Glomerular visceral epithelial cell (primary cell): Measurements from ENCODE around the gene TGM4.
"Not testable (repeated sequence)": the region's sequence is repeated elsewhere in the genome, so short reads cannot be mapped to it uniquely, and the experiment has no call there.

ENCODE experiments used
- DNase-seq: peaks from one replicate; pipeline ENCODE4 v3.0.0-alpha.2; 2016; ENCODE audit errors: extremely low spot score

The TGM4 gene

DNA sequence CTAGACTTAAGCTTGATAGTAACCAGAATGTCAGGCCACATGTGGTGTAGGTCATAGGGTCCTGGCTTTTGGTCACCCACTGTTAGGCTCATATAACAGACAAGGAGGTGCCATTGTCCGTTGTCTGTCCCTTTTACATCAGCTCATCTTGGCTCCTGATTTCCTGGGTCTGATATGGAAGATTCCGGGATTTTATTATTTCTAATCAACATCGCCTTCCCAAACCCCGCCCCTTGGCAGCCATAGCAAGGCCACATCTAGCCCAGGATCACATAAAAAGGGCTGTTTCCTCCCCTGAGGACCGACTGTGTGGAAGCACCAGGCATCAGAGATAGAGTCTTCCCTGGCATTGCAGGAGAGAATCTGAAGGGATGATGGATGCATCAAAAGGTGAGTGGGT lies at the start of gene TGM4:
Gene TGM4, plus strand, starts transcription at position 301 of the 400 bp plus-strand sequence. Its CDS starts 71 bp downstream, at position 372.
- DNase-seq: no peak

DNA sequence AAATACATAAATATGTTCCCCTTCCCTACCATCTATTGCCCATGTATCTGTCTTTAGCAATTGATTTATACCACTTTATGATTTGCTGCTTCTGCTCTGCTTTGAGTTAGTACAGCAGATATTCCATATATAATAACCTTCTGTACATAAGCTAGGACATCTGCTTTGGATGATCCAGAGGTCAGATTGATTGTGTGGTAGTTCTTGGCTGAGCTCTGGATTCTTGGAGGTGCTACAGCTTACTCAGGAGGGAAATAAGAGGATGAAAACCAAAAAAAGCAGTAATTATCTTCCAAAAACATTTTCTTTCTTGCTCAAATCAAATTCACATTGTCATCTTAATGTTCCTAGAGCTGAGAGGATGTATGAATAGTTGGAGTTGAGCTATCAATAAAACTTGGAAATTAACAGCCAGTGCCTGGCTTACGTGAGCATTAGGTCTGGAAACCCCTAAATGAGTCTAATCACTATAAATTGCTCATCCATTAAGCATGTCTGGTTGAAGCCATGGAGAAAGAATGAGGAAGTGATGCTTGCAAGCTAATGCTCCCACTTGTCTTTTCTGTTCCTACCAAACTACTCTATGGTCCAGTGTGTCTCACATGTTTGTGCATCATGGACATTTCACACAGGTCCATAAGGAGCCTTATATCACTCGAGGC lies 49.0 kb upstream of the TGM4 start:
- DNase-seq: peak; percentile 69

DNA sequence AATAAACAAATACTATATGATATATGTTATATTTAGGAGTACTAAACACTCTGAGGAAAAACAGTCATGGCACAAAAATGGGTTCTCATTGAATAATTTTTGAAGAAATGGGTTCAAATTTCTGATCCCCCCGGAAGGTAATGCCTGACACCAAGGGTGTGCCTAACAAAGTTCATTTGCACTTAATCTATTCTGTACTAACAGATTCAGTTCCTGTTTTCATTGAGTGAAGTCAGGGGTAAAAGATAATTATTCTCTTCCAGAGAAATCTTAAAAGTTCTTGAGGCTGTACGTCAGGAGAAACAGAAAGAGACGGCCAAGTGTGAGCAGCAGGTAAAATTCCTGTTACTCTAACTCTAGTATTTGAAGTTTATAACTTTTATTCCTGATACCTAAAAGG lies 47.2 kb upstream of the TGM4 start:
- no peak for DNase-seq

DNA sequence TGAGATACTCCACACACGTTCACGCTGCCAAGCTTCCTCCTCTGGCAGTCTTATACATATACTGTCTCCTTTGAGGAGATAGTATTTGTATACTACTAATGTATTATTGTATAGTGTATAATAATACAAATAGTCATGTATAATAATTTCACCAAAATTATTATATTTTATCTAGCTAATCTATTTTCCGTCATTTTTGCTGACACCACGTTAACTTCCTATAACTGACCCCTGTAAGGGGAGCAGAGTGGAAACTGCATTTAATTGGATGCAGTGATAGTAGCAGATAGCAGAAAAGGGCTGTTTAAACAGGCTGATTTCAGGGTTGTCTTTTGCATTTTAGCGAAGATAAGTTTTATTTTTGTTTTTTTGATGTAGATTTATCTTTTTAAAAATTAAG lies 43.2 kb upstream of the TGM4 start:
- DNase-seq: no peak

DNA sequence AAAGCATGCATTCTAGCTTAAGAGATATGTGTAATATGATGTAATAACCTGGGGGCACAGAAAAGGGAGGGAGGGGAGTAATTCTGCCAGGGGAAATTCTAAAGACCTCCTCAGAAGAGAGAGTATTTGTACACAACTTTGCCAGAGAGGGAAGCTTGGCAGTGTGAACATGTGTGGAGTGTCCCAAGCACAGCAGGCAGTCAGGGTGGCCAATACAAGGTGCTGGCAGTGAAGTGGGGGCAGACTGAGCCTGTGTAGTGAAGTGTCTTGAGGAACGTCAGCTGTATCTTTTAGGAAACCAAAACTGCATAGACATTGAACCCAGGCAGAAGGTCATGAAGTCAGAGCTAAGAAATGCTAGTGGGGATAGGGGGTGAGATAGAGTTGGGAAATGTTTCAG lies 42.4 kb upstream of the TGM4 start:
- no peak for DNase-seq

DNA sequence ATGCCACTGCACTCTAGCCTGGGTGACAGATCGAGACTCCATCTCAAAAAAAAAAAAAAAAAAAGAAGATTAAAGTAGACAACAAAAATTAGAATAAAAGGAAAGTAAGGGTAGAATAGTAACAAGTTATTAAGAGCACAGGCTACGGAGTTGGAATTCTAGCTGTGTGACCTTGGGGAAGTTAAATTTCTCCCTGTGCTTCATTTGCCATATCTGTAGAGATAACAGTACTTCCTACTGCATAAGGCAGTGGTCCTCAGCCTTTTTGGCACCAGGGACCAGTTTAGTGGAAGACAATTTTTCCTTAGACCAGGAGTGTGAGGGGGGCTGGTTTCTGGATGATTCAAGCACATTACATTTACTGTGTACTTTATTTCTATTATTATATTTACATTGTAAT lies 41.4 kb upstream of the TGM4 start:
- DNase-seq: no peak

DNA sequence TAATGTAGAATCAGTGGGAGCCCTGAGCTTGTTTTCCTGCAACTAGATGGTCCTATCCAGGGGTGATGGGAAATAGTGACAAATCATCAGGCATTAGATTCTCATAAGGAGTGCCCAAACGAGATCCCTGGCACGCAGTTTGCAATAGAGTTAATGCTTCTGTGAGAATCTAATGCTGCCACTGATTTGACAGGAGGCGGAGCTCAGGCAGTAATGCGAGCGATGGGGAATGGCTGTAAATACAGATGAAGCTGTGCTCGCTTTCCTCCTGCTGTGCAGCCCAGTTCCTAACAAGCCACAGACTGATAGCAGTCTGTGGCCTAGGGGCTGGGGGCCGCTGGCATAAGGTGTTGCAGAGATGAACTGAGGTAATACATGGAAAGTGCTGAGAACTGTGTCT lies 41.0 kb upstream of the TGM4 start:
- no peak for DNase-seq

DNA sequence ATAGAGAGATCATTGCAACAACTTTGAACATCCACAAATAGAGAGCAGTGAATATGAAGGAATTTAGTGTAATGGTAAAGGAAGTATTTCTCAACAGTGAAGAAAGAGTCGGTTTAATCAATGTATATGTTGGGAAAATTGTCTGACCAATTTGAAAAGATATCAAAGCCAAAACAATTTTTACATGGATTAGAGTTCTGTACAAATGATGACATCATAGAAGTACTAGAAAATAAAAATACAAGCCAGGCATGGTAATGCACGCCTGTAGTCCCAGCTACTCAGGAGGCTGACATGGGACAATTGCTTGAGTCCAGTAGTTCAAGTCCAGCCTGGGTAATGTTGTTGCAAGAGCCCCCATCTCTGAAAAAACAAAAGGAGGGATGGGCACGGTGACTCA lies 38.7 kb upstream of the TGM4 start:
- no peak for DNase-seq

DNA sequence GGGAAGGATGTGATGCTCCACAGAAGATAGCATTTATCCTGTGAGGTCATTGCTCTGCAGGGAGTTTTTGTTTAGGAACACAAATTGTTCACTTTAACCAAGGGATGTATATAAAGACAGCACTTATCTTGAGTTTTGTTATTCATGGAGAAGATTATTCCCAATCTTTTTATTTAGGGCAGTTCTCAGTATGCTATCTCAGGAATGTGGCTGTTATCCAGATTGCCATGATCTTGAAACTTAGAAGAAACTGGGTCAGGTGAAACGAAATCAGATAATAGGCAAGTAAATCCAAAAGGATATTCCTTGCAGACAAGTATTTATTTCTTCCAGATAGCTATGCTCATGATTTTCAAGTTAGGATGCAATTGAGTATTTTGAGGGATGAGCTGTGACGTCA lies 32.0 kb upstream of the TGM4 start:
- no peak for DNase-seq

DNA sequence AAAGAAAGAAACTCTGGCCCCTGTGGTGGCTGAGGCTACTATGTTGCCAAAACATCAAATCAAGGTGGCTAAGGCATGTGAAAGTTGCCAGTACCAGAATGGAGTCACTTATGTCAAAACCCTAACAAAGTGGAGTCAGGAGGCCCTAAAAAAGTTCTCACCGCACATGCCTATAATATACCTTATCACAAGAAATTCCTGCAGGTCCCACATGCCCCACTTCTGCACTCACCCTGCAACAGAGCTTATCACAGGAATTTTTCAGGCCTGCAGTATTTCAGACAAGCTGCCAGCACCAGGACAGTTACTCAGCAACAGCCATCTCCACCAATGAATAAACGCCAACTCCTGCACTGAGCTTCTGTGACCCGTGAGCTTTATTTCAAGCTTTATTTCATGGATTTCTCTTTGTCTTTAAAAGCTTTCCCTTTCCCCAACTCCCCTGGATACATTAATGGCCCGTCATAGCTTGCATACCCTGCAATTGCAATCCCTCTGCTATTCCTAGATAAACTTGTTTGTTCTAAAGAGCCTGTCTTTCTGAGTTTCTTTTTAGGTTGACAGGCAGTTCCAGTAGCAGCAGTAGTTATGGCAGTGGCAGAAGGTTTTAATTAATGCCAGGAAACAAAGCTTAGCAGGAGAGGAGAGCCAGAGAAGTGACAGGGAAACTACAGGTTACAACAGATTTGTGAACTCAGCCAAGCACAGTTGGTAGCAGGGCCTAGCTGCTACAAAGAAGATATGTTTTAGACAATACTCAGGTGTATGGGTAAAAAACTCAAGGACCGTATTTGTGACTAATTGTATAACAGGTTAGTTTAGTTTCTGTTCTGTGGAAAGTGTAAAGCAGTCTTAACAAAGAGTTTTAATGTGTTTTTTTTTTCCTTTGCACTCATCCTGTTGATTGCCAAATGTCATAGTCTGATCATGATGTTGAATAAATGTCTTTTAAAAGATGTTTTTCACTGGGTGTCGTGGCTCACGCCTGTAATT lies 28.6 kb upstream of the TGM4 start:
- DNase-seq: no peak

DNA sequence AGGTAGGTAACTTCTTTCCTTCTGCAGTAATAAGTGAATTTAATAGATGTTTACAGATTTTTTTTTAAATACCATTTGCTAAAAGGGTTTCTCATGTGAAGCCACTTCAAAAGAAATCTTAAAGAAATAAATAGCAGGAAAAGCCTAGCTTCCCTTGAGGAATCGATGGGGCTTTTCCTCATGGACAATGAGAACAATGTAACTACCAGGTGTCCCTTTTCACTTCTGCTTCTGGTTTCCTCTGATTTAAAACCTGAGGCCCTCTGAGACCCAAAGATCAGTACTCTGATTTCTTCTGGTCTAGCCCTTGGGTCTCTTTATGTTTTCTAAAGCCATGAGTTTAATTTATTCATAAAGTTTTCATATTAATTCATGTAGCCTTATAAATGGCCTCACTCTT lies 25.8 kb upstream of the TGM4 start:
- DNase-seq: no peak

DNA sequence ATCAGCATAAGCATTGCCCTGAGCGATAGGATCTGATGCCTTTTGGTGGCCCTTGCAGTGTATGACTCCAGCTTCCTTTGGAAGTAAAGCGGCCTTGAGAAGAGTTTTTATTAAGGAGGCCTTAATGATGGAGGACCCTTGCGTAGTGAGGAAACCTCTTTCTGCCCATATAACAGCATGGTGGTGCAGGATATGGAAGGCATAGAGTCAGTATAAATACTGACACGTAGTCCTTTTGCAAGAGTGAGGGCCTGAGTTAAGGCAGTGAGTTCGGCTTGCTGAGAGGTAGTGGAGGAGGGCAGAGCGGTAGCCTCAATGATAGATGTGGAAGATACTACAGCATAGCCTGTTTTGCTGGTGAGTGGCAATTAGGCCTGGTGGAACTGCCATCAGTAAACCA lies 17.7 kb upstream of the TGM4 start:
- not testable (repeated sequence) for DNase-seq

DNA sequence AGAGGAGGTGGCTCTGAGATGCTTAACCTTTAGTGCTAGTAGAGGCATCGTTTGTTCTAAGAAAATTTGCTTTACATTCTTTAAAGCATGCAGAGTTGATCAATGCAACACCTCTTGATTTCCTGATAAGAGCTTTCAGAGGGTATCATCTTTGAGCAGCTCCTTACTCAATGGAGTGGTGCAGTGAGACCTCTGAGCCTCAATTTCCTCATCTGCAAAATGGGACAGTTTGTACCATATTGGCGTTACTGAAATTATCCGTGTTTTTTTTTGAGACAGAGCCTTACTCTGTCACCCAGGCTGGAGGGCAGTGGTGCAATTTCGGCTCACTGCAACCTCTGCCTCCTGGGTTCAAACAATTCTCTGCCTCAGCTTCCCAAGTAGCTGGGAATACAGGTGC lies 14.3 kb upstream of the TGM4 start:
- no peak for DNase-seq

DNA sequence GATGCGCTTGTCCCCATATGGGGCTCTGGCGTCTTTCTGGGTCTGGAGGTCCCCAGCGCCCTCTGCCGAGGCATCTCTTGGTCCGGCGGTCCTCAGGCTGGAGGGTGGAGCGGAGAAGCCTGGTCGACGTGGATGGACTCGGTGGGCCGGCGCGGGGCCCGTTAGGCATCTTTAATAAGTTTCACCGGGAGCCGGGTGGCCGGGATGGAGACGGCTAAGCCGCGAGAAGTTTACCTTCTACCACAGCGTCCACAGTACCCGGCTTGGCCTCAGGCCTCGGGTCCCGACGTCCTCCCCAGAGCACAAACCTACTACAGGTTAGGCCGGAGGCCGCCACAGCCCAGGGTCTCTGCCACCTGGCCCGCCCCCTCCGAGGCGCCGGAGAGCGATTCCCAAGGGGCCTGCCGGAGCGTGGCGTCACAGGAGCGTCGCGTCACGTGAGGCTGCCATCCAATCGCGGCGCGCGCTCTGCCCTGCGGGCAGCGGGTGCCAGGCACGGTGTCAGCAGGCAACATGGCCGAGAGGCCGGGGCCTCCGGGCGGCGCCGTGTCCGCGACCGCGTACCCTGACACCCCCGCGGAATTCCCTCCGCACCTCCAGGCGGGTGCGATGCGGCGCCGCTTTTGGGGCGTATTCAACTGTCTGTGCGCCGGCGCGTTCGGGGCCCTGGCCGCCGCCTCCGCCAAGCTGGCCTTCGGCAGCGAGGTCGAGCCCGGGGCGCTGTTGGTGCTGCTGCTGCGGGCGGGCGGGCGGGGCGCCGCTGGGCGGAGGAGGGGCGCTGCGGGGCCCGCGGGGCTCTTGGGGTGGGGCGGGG lies 12.8 kb upstream of the TGM4 start, which contains the start of gene TMEM42:
Gene TMEM42, plus strand, starts transcription at position 501 of the 814 bp plus-strand sequence. Its CDS starts 13 bp downstream, at position 514.
- peak; percentile 77 for DNase-seq

DNA sequence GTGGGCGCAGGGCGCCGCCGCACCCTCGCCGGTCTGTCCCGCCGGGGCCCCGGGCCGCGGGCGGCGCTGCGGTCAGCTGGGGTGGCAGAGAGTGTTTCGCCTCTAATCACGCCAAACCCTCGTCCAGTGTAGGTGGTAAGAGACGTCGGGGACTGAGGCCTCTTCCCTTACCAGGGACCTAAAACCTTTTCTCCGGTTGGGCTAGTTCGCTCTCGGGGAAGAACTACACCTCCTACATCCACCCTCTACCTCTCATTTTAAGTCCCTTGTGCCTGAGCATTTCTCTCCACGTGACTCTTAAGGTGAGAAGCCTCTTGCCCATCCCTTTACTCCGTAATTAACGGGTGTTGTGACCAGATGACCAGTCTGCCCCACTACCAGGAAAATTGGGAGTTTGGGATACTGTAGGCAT lies 12.2 kb upstream of the TGM4 start:
- DNase-seq: no peak

DNA sequence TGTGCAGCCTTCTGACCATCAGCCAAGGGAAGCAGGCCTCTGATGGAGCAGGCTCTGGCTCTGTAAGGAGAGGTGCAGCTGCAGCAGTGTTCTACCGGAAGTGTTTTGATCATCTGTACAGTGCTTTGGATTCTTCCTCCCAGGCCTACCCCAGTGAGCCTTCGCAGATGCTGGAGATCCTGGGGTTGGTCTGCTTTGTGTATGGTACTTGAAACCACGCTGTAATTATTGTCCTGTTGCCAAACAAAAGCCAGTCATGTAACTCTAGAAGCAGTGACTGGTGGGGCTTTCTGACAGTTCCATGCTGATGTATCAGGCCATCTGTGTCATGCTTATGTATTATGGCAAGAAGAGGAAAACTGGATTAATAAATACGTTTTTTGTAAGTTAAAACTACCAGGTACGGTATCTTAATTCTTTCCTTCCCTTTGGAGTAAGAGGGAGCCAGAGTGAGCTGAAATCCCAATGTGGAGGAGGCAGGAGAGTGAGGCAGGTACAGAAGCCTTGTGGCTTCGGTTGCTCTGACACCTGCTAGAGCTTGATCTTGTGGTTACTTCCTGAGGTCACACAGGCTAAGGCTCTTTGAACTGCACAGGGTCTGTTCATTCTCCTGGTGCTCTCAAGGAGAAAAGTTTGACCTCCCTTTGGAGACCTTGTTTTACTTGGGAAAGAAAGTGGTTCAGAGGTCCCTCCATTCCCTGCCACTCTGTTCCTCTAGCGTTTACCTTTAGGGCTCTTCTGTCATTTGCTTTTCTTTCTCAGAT lies 9.0 kb upstream of the TGM4 start:
- no peak for DNase-seq

DNA sequence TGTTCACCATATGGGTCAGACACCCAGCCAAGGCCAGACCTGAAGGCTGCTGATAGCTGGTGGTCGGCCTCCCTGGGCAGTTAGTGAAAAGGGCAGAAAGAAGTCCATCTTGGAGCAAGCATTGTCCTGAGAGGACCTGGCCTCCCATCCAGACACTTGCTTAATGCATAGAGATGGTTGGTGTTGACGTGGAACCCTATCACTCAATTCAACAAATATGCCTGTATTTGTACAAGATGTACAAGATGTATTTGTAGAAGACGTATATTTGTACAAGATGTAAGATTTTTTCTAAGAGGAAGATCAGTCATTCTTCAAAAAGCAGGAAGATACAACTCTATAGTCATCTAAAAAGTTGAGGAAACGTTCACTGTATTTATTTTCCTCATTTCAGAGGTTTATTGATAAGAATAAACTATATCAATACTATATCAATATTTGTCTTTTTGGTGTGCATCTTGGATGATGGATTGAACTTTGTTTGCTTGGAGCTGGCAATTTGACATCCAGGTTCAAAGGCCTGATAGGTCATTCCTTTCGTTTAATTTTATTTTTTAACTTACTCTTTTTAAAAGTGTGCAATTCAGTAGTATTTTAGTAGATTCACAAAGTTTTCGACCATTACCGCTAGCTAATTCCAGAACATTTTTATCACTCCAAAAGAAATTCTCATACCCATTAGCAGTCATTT lies 6.8 kb upstream of the TGM4 start:
- DNase-seq: no peak

DNA sequence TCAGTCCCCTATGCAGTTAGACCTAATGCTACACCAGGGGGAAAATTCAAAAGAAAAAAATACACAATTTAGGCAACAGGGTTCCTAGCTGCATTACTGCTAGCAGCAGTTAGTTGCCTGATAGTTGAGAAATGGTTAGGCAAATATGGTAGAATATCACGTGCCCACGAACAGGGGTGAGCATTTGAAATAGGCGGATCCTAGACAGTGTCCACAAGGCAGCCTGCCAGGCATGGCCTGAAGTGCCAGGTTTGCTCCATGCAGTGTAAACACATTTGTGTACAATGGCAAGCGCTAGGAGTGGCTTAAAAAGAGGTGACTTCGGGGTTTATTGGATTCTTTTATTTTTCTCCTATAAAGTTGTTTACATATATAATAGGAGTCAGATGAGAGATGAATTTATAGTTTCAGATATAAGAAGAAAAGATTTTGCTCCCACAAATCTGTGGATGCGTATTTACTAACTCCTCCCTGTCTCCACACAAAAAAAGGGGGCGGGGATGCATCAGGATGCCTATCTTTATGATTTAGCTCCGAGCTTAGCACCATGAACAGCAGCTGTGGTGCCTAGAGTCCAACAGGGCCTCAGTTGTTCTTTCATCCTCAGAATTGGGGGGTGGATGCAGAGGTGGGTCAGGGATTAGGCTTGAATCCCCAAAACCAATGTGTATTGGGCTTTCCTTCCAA lies 3.9 kb upstream of the TGM4 start:
- DNase-seq: no peak

DNA sequence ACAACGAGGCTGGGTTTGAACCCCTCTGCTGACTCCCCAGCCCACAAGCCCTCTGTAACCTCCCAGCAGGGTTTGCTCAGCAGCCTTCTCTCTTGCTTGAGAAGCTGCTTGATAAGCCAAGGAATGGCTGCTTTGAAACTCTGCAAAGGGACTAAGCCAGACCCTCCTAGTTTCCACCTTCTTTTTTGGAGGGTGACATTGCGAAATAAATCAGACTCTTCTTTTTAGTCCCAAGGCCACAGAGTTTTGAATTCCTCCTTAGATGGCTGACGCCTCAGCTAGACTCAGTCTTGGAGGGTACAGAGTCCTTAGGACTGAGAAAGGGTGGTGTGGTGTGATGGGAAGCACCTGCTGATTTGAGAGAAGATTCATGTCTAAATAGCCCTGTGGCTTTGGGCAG lies 1.2 kb downstream of the TGM4 start:
- no peak for DNase-seq

DNA sequence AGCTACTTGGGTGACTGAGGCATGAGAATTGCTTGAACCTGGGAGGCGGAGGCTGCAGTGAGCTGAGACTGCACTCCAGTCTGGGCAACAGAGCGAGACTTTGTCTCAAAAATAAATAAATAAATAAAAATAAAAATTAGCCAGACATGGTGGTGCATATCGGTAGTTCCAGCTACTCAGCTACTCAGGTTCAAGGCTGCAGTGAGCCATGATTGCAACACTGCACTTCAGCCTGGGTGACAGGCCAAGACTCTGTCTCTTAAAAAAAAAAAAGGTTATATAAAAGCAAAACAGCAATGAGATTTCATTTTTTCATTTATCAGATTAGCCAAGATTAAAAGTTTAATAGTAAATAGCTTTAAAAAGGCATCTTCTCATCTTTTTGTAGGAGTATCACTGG lies 2.9 kb downstream of the TGM4 start:
- DNase-seq: no peak
